A673 (cell line): ENCODE data around the gene SLC29A3. TPM values are rescaled to one million over a fixed set of nuclear protein-coding genes. Genes with fewer than 3 reads are reported as not detected.

ENCODE experiments used
- BruUV-seq: library from RNA; stranded (reverse); fragments of 400-500 nt; replicated peaks from 2 replicates; lab custom pipeline; 2021; lab: Mats Ljungman, UMichigan
- CTCF ChIA-PET: fragments of 300-600 bp; sonication (Branson Sonifier 250); formaldehyde crosslinking; loops from one replicate; lab custom pipeline; 2022; ENCODE audit warnings: antibody characterized with exemption; lab: Charles Lee
- POLR2A ChIA-PET: fragments of 300-600 bp; sonication (Branson Sonifier 250); formaldehyde crosslinking; loops from one replicate; lab custom pipeline; 2022; ENCODE audit warnings: antibody characterized with exemption; ENCODE audit not compliant: low non-redundant PET; lab: Charles Lee
- DNase-seq: peaks from one replicate; pipeline ENCODE4 v3.0.0-alpha.2; 2015; ENCODE audit warnings: low spot score
- H3K27ac ChIP-seq: fragments of 200-600 bp; sonication (generic); 2 replicates; pipeline ENCODE4 v1.5.1; 2016; ENCODE audit warnings: mixed run types, low read depth, mild to moderate bottlenecking, mixed read lengths, antibody characterized with exemption, low read length; ENCODE audit not compliant: poor library complexity, severe bottlenecking
- H3K27me3 ChIP-seq: fragments of 200-600 bp; sonication (generic); replicated peaks from 2 replicates; pipeline ENCODE4 v1.6.1; 2017; ENCODE audit warnings: mixed run types, low read depth, mild to moderate bottlenecking, mixed read lengths, antibody characterized with exemption, low read length; ENCODE audit not compliant: insufficient read depth, poor library complexity
- H3K36me3 ChIP-seq: fragments of 200-600 bp; sonication (generic); 2 replicates; pipeline ENCODE4 v1.6.1; 2016; ENCODE audit warnings: mixed run types, mild to moderate bottlenecking, mixed read lengths, antibody characterized with exemption, low read length; ENCODE audit not compliant: insufficient read depth, poor library complexity, severe bottlenecking
- H3K4me1 ChIP-seq: fragments of 200-600 bp; sonication (generic); 2 replicates; pipeline ENCODE4 v1.6.1; 2017; ENCODE audit warnings: mixed run types, mild to moderate bottlenecking, mixed read lengths, antibody characterized with exemption, low read length; ENCODE audit not compliant: insufficient read depth, poor library complexity, severe bottlenecking
- H3K4me3 ChIP-seq: fragments of 200-600 bp; sonication (generic); 2 replicates; pipeline ENCODE4 v1.5.1; 2016; ENCODE audit warnings: low read depth, mixed run types, mild to moderate bottlenecking, mixed read lengths, low read length; ENCODE audit not compliant: poor library complexity, severe bottlenecking
- H3K9me3 ChIP-seq: fragments of 200-600 bp; sonication (generic); 2 replicates; pipeline ENCODE4 v1.6.1; 2016; ENCODE audit warnings: mixed run types, low read depth, mild to moderate bottlenecking, mixed read lengths, antibody characterized with exemption, low read length; ENCODE audit not compliant: poor library complexity, severe bottlenecking
- CTCF ChIP-seq: fragments of 300-800, 200-600 bp; sonication (generic); conservative IDR thresholded peaks from 2 replicates; pipeline ENCODE4 v1.5.1; 2017; ENCODE audit warnings: low read depth, mild to moderate bottlenecking, antibody characterized with exemption, low read length, moderate library complexity, mixed read lengths
- EZH2 ChIP-seq: fragments of 200-600 bp; sonication (generic); IDR thresholded peaks from 2 replicates; pipeline ENCODE4 v1.6.1; 2017; ENCODE audit warnings: borderline replicate concordance, low read depth, mild to moderate bottlenecking, mixed read lengths, antibody characterized with exemption, low read length; ENCODE audit not compliant: poor library complexity, severe bottlenecking
- intact Hi-C: fragments of 100-400 bp; cut with micrococcal nuclease; formaldehyde crosslinking; loops from one replicate; pipeline ENCODE4 v1.10.0; 2022; ENCODE audit not compliant: unreplicated experiment
- total RNA-seq: library from RNA; stranded (reverse); gene quantifications from 2 replicates; pipeline ENCODE4 v1.2.3, GENCODE V29; 2021

The SLC29A3 gene
- total RNA-seq, 1 experiment from 2014 or later: 6.1 TPM

- H3K27ac ChIP-seq: no peak overlapping the region
- H3K9me3 ChIP-seq: no peaks in the 10 kb centered on the region
- no peaks in the 10 kb centered on the region for H3K36me3 ChIP-seq
- TF ChIP-seq CTCF: no peak
- no peak for TF ChIP-seq EZH2
- ChIA-PET CTCF (no interaction called here), POLR2A (no interaction called here)
- H3K4me3 ChIP-seq: no peak overlapping the region
- no TSS peak for BruUV-seq
- no peaks in the 10 kb centered on the region for H3K4me1 ChIP-seq
- no peaks in the 10 kb centered on the region for H3K27me3 ChIP-seq
- DNase-seq: no peak
- intact Hi-C loops: no loop called here
These were observed 48.2 kb downstream of the SLC29A3 start for GRCh38 chr10:71367271-71367670.

GRCh38 chr10:71368176-71368575, 49.1 kb downstream of the SLC29A3 start:
- ChIA-PET CTCF (no interaction called here), POLR2A (no interaction called here)
- Histone ChIP-seq H3K9me3 (no peaks in the 10 kb centered on the region), H3K4me1 (no peaks in the 10 kb centered on the region), H3K27me3 (no peaks in the 10 kb centered on the region), H3K27ac (no peak overlapping the region), H3K4me3 (no peak overlapping the region), H3K36me3 (no peaks in the 10 kb centered on the region)
- no peak for DNase-seq
- TF ChIP-seq EZH2 (no peak), CTCF (no peak)
- BruUV-seq: no TSS peak
- intact Hi-C loops: no loop called here

GRCh38 chr10:71368643-71369042, 49.6 kb downstream of the SLC29A3 start:
- no peaks in the 10 kb centered on the region for H3K36me3 ChIP-seq
- ChIA-PET POLR2A (no interaction called here), CTCF (no interaction called here)
- no peak overlapping the region for H3K4me3 ChIP-seq
- BruUV-seq: no TSS peak
- H3K4me1 ChIP-seq: no peaks in the 10 kb centered on the region
- H3K9me3 ChIP-seq: no peaks in the 10 kb centered on the region
- H3K27me3 ChIP-seq: no peaks in the 10 kb centered on the region
- intact Hi-C loops: no loop called here
- no peak overlapping the region for H3K27ac ChIP-seq
- DNase-seq: peak; percentile 17
- TF ChIP-seq CTCF (0 out of 2 replicates have a peak, but pooled peaks have one; percentile 24), EZH2 (no peak)
